HepG2 (cell line): ENCODE data around the gene P2RY8.

Experiments used
- CEBPZ ChIP-seq: IDR thresholded peaks from 2 replicates; pipeline ENCODE4 v1.6.1; 2012; ENCODE audit warnings: low read length, improper control_type of control experiment
- CTCF ChIP-seq: sonication (generic); formaldehyde crosslinking; IDR thresholded peaks from 2 replicates; pipeline ENCODE4 v1.5.0; 2020; ENCODE audit warnings: mild to moderate bottlenecking, missing genetic modification reagents, moderate library complexity
- FOXP1 ChIP-seq, 2 experiments: fragments of 450-650 bp in 1 of 2; IDR thresholded peaks; 2 replicates each; pipeline ENCODE4 v1.6.1; 2017 to 2018; ENCODE audit warnings: antibody characterized with exemption in 1 of 2
- HOMEZ ChIP-seq: IDR thresholded peaks from 2 replicates; pipeline ENCODE4 v1.6.1; 2016; ENCODE audit warnings: low read depth
- PBX3 ChIP-seq: sonication (generic); formaldehyde crosslinking; IDR thresholded peaks from 2 replicates; pipeline ENCODE4 v1.8.1; 2023; ENCODE audit warnings: missing genetic modification reagents, inconsistent platforms, borderline replicate concordance
- RORA ChIP-seq: sonication (generic); formaldehyde crosslinking; IDR thresholded peaks from 2 replicates; pipeline ENCODE4 v1.5.0; 2020; ENCODE audit warnings: mild to moderate bottlenecking, missing genetic modification reagents, moderate library complexity
- U2AF1 ChIP-seq: fragments of 200-400 bp; formaldehyde crosslinking; optimal IDR thresholded peaks from 2 replicates; pipeline ENCODE3; 2017; ENCODE audit warnings: mild to moderate bottlenecking, low read depth, low read length
- ZNF18 ChIP-seq: sonication (generic); formaldehyde crosslinking; IDR thresholded peaks from 2 replicates; pipeline ENCODE4 v1.8.0; 2022; ENCODE audit warnings: mild to moderate bottlenecking, missing genetic modification reagents; ENCODE audit not compliant: insufficient replicate concordance
- ZNF589 ChIP-seq: sonication (generic); formaldehyde crosslinking; conservative IDR thresholded peaks from 2 replicates; pipeline ENCODE4 v1.8.0; 2022; ENCODE audit warnings: mild to moderate bottlenecking, moderate library complexity, missing genetic modification reagents
- ZNF614 ChIP-seq: IDR thresholded peaks from 2 replicates; pipeline ENCODE4 v1.6.1; 2018; ENCODE audit warnings: missing biosample characterization, missing genetic modification reagents, inconsistent platforms, borderline replicate concordance

GRCh38 chrX:1464041-1464970 is 72.7 kb downstream of the P2RY8 start:
- TF ChIP-seq CTCF (no peak), ZNF614 (CRISPR knock-in tag) (no peak), CEBPZ (no peak), ZNF589 (CRISPR knock-in tag) (no peak), ZNF18 (CRISPR knock-in tag) (no peak), U2AF1 (no peak), PBX3 (no peak), HOMEZ (CRISPR knock-in tag) (no peak), FOXP1 (IDR thresholded peaks at IDR 0.05) (no peak), FOXP1 (CRISPR knock-in tag; IDR thresholded peaks at IDR 0.05) (no peak), RORA (no peak)
